GM12878 (cell line): ENCODE measurements around the gene SPATA16. TPM values are rescaled to one million over a fixed set of nuclear protein-coding genes. Genes with fewer than 3 reads are reported as not detected.

Experiments
- ATAC-seq: fragments of 200-7000 bp; cut with Tn5 transposase; 3 replicates; pipeline ENCODE4 v1.9.1; 2020; ENCODE audit warnings: mild to moderate bottlenecking, moderate library complexity
- BruUV-seq: library from RNA; stranded (reverse); fragments of 400-500 nt; replicated peaks from 2 replicates; lab custom pipeline; 2021; lab: Mats Ljungman, UMichigan
- CTCF ChIA-PET: fragments of 300-600 bp; sonication (Branson Sonifier 250); formaldehyde crosslinking; extraction: SDS; loops from one replicate; lab custom pipeline; 2021; ENCODE audit warnings: inconsistent platforms; lab: Yijun Ruan, JAX
- POLR2A ChIA-PET: fragments of 350-600 bp; formaldehyde crosslinking; extraction: SDS; loops from one replicate; lab custom pipeline; 2021; ENCODE audit warnings: inconsistent platforms; lab: Charles Lee
- RAD21 ChIA-PET: fragments of 300-600 bp; sonication (Branson Sonifier 250); formaldehyde crosslinking; loops from one replicate; lab custom pipeline; 2023; ENCODE audit warnings: antibody characterized with exemption; ENCODE audit not compliant: unreplicated experiment; lab: Charles Lee
- SMC1A ChIA-PET: fragments of 300-600 bp; sonication (Branson Sonifier 250); formaldehyde crosslinking; loops from one replicate; lab custom pipeline; 2023; ENCODE audit not compliant: unreplicated experiment, uncharacterized antibody; lab: Charles Lee
- DNase-seq: peaks from one replicate; pipeline ENCODE4 v3.0.0-alpha.2; 2011; ENCODE audit warnings: low read depth, low spot score
- FAIRE-seq: peaks from 3 replicates; lab custom pipeline; 2011; peaks lifted over from hg19 to GRCh38; lab: Jason Lieb, UNC
- H2AFZ ChIP-seq: 2 replicates; pipeline ENCODE4 v1.6.0; 2011; ENCODE audit warnings: low read depth, low read length, control low read depth; ENCODE audit not compliant: control insufficient read depth
- H3K27ac ChIP-seq: 2 replicates; pipeline ENCODE4 v1.5.1; 2011; ENCODE audit warnings: control low read depth; ENCODE audit not compliant: control insufficient read depth, insufficient read depth
- H3K27me3 ChIP-seq, 2 experiments: replicated peaks in 1 of 2; 2 replicates each; pipeline versions ENCODE4 v1.6.0 to v1.6.1; 2011; ENCODE audit warnings: low read length in 1 of 2; ENCODE audit not compliant: control insufficient read depth in 2 of 2, insufficient read depth in 2 of 2
- H3K36me3 ChIP-seq, 2 experiments: 2 replicates each; pipeline ENCODE4 v1.5.1; 2011; ENCODE audit warnings: low read length in 1 of 2; ENCODE audit not compliant: control insufficient read depth in 2 of 2, insufficient read depth in 2 of 2
- H3K4me1 ChIP-seq: 2 replicates; pipeline ENCODE4 v1.6.1; 2011; ENCODE audit warnings: mild to moderate bottlenecking, low read length, moderate library complexity, mixed read lengths; ENCODE audit not compliant: control insufficient read depth, insufficient read depth
- H3K4me2 ChIP-seq: 2 replicates; pipeline ENCODE4 v1.6.0; 2011; ENCODE audit warnings: control low read depth; ENCODE audit not compliant: control insufficient read depth, insufficient read depth
- H3K4me3 ChIP-seq: fragments of 200-600 bp; sonication (generic); 2 replicates; pipeline ENCODE4 v1.5.1; 2016
- H3K79me2 ChIP-seq: 2 replicates; pipeline ENCODE4 v1.6.0; 2011; ENCODE audit warnings: low read length; ENCODE audit not compliant: control insufficient read depth, insufficient read depth
- H3K9ac ChIP-seq: 2 replicates; pipeline ENCODE4 v1.8.0; 2011; ENCODE audit warnings: low read length, control low read depth, mixed read lengths; ENCODE audit not compliant: control insufficient read depth, insufficient read depth
- H3K9me3 ChIP-seq: replicated peaks from 3 replicates; pipeline ENCODE4 v1.5.1; 2011; ENCODE audit warnings: mild to moderate bottlenecking, low read length; ENCODE audit not compliant: control insufficient read depth, insufficient read depth
- H4K20me1 ChIP-seq: 2 replicates; pipeline ENCODE4 v1.6.0; 2011; ENCODE audit not compliant: control insufficient read depth, insufficient read depth
- BACH1 ChIP-seq: fragments of 450-650 bp; IDR thresholded peaks from 2 replicates; pipeline ENCODE4 v1.6.1; 2017; ENCODE audit warnings: mild to moderate bottlenecking, borderline replicate concordance
- BCLAF1 ChIP-seq: fragments of 450-650 bp; IDR thresholded peaks from 2 replicates; pipeline ENCODE4 v1.6.1; 2017; ENCODE audit warnings: antibody characterized with exemption, mild to moderate bottlenecking, moderate library complexity
- FOXM1 ChIP-seq: IDR thresholded peaks from 2 replicates; pipeline ENCODE4 v1.6.1; 2012; ENCODE audit warnings: low read depth, mild to moderate bottlenecking, inconsistent platforms, low read length, moderate library complexity
- HCFC1 ChIP-seq: fragments of 150-350 bp; IDR thresholded peaks from 2 replicates; pipeline ENCODE4 v1.6.1; 2014; ENCODE audit warnings: low read length
- HSF1 ChIP-seq: fragments of 150-350 bp; IDR thresholded peaks from 2 replicates; pipeline ENCODE4 v1.6.1; 2014; ENCODE audit warnings: mild to moderate bottlenecking, low read depth, low read length
- KDM1A ChIP-seq: fragments of 200-600 bp; sonication (generic); IDR thresholded peaks from 2 replicates; pipeline ENCODE4 v1.6.1; 2016; ENCODE audit warnings: borderline replicate concordance
- NBN ChIP-seq: fragments of 450-650 bp; IDR thresholded peaks from 2 replicates; pipeline ENCODE4 v1.6.1; 2016
- NFXL1 ChIP-seq: fragments of 450-650 bp; IDR thresholded peaks from 2 replicates; pipeline ENCODE4 v1.6.1; 2017; ENCODE audit warnings: antibody characterized with exemption, mild to moderate bottlenecking, borderline replicate concordance
- RB1 ChIP-seq: fragments of 450-650 bp; formaldehyde crosslinking; IDR thresholded peaks from 2 replicates; pipeline ENCODE4 v1.6.1; 2017; ENCODE audit warnings: mild to moderate bottlenecking, borderline replicate concordance
- RBBP5 ChIP-seq: fragments of 200-600 bp; sonication (generic); conservative IDR thresholded peaks from 2 replicates; pipeline ENCODE4 v1.6.1; 2016
- SRF ChIP-seq, 2 experiments: IDR thresholded peaks; 2 replicates each; pipeline ENCODE4 v1.6.1; 2011; ENCODE audit warnings: low read depth in 2 of 2, low read length in 2 of 2, mild to moderate bottlenecking in 1 of 2, moderate library complexity in 1 of 2
- SUPT20H ChIP-seq: IDR thresholded peaks from 2 replicates; pipeline ENCODE4 v1.6.1; 2011; ENCODE audit warnings: low read depth, mild to moderate bottlenecking, low read length, moderate library complexity, borderline replicate concordance; ENCODE audit not compliant: control insufficient read depth
- TBL1XR1 ChIP-seq: IDR thresholded peaks from 2 replicates; pipeline ENCODE4 v1.6.1; 2012; ENCODE audit warnings: low read depth, low read length, improper control_type of control experiment
- TCF7 ChIP-seq: IDR thresholded peaks from 2 replicates; pipeline ENCODE4 v1.6.1; 2014; ENCODE audit warnings: antibody characterized with exemption, borderline replicate concordance
- ZBTB33 ChIP-seq: fragments of 450-650 bp; IDR thresholded peaks from 2 replicates; pipeline ENCODE4 v1.6.1; 2017; ENCODE audit warnings: mild to moderate bottlenecking
- ZBTB40 ChIP-seq: fragments of 450-650 bp; IDR thresholded peaks from 2 replicates; pipeline ENCODE4 v1.6.1; 2016; ENCODE audit warnings: mild to moderate bottlenecking, moderate library complexity, borderline replicate concordance
- WGBS: methylation state at CpG from one replicate; pipeline ENCODE4 v1.1.6; 2016; ENCODE audit warnings: low lambda C conversion rate; ENCODE audit not compliant: insufficient replicate concordance, insufficient coverage; ENCODE audit errors: missing lambda C conversion rate; 5-methylcytosine and 5-hydroxymethylcytosine counted together
- in situ Hi-C: fragments of 300-500 bp; cut with MboI; formaldehyde crosslinking; loops from 9 replicates; pipeline ENCODE4 v1.14.3; 2018; ENCODE audit warnings: mixed read lengths
- intact Hi-C: fragments of 100-400 bp; cut with micrococcal nuclease; formaldehyde crosslinking; loops from one replicate; pipeline ENCODE4 v1.14.2; 2022; ENCODE audit not compliant: unreplicated experiment
- polyA plus RNA-seq, 11 experiments: library from polyadenylated mRNA; depleted of rRNA in 4 of 11; unstranded in 6 of 11; stranded (reverse) in 5 of 11; fragments of >200 nt; fragmentation: Nextera tagmentation in 4 of 11; fragmentation: Illumina TruSeq in 1 of 11; extraction: Ambion mirVana in 4 of 11; extraction: Trizol in 1 of 11; gene quantifications; 1 replicate in 1 of 11; 2 replicates in 10 of 11; pipeline versions ENCODE4 v1.2.1 to v1.2.3, GENCODE V29; 2011 to 2016; ENCODE audit warnings: inconsistent platforms in 2 of 11, missing spikeins in 2 of 11, low read depth in 1 of 11
- total RNA-seq, 4 experiments: library from RNA; depleted of rRNA in 3 of 4; stranded (reverse); fragments of >200 nt in 3 of 4; fragmentation: Illumina TruSeq in 1 of 4; extraction: Trizol in 1 of 4; gene quantifications; 2 replicates each; pipeline versions ENCODE4 v1.2.1 to v1.2.3, GENCODE V29; 2013 to 2021

SPATA16 gene
- total and polyA plus RNA-seq, 10 of the 15 experiments (the other 5 are each of a cell fraction or from before 2014, with no cell fraction given), result 0.04 TPM; not detected in 9

GRCh38 chr3:172840463-172840862 is 300.6 kb downstream of the SPATA16 start:
- H3K79me2 ChIP-seq, result no peaks in the 10 kb centered on the region
- SMC1A ChIA-PET, result no interaction called here
- no TSS peak for BruUV-seq
- H3K9me3 ChIP-seq, result no peaks in the 10 kb centered on the region
- intact Hi-C loops, result no loop called here
- FAIRE-seq (no peak), ATAC-seq (no peak), DNase-seq (no peak)
- H3K4me2 ChIP-seq, result no peak overlapping the region
- no peaks in the 10 kb centered on the region for H3K27me3 ChIP-seq
- H3K4me1 ChIP-seq, result no peaks in the 10 kb centered on the region
- CTCF ChIA-PET, result interaction anchor here (0.7 to 1.6 kb wide), 3 partner anchors 9 to 22 kb away, joined by 3 read pairs; no protein-coding TSS in a partner anchor
- no peak overlapping the region for H2AFZ ChIP-seq
- H3K36me3 ChIP-seq, result no peaks in the 10 kb centered on the region
- in situ Hi-C loops, result no loop called here
- RAD21 ChIA-PET, result no interaction called here
- no peak overlapping the region for H3K4me3 ChIP-seq
- WGBS, result 57% methylated on average over 4 of the region's 4 CpGs
- H3K27ac ChIP-seq, result no peak overlapping the region
- POLR2A ChIA-PET, result no interaction called here
- H4K20me1 ChIP-seq, result no peaks in the 10 kb centered on the region
- no peak overlapping the region for H3K9ac ChIP-seq
- TF ChIP-seq NBN (no peak), HSF1 (no peak), TCF7 (no peak), BACH1 (no peak), SUPT20H (no peak), ZBTB33 (no peak), SRF (IDR thresholded peaks at IDR 0.05; ENCODE audit: low read depth in 2 of 2, low read length in 2 of 2) (no peak), ZBTB40 (no peak), HCFC1 (no peak), BCLAF1 (no peak), NFXL1 (no peak), RB1 (no peak), KDM1A (no peak), RBBP5 (no peak), FOXM1 (no peak), TBL1XR1 (no peak)
